GM19452 (cell line): Measurements from ENCODE around the gene IGF2BP1.
"Not testable (repeated sequence)": the region's sequence is repeated elsewhere in the genome, so short reads cannot be mapped to it uniquely, and the experiment has no call there.

Experiments used
- ATAC-seq: cut with Tn5 transposase; IDR thresholded peaks from one replicate; pipeline ENCODE4 v1.9.1; 2021; ENCODE audit not compliant: unreplicated experiment

IGF2BP1 gene

DNA sequence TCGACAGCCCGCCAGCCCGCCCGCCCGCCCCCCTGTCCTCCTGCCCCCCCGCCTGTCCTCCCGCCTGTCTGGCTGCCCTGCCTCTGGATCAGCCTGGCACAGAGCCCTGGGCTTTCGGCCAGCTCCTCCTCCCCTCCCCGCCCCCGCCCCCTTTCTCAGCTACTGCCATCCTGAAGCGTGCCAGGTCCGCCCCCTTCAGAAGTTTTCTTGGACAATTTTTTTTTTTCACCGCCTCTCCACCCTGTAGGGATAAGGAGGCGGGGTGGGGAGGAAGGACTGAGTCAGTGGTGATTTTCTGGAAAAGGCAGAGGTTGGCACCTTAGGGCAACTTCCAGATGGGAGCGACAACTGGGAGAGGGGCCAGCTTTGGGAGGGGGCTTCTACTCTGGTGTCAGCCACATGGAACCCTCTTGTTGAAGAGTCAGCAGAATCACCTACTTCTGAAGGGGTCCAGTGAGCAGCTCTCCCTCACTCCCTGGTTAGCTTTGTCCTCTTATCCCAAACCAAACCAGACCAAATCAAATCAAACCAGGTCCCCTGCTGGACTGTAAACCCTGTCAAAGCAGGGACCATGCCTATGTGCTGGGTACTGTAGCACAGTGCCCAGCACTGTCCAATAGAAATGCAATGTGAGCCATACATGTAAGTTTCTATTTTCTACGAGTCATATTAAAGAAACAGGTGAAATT is 19.7 kb downstream of the IGF2BP1 start:
- ATAC-seq: no peak

DNA sequence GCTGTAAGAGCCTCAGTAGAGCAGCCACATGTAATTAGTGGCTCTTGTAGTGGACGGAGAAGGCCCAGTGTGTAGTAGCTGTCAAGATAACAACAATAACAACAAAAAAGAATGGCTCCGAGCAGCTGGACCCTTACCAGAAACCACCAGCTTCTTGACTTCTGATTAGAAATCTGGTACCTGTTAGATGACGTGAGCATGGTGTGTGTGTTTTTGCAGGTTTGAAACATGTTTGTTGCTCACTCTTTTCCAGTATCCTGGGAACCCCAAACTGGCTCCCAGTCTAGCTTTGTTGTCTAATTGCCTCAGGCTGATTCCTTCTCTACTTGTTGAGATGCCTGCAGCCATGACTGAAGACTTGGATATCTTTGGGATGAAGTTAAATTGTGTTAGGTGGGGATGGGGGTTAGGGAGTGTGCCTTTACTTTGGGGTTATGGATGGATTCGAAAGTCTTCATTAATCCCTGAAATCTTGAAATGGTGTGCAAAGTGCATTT is 21.0 kb downstream of the IGF2BP1 start:
- no peak for ATAC-seq

DNA sequence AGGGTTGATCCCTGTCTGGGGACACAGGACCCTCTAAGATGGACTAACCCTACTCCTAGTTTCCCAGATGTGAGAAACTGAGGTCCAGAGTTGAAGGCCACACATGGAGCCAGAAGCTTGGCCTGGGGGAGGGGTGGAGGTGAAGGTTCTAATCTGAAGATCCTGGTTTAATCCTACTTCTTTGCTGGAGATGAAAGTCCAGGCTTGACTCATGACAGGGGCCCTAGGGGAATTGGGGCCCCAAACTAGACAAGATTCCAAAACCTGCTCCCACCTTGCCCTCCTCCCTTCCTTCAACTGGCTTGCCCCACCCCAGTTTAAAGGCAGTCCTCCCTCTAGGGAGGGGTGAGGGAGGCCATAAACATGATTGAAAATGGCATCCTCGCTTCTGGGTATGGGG is 21.6 kb downstream of the IGF2BP1 start:
- no peak for ATAC-seq

DNA sequence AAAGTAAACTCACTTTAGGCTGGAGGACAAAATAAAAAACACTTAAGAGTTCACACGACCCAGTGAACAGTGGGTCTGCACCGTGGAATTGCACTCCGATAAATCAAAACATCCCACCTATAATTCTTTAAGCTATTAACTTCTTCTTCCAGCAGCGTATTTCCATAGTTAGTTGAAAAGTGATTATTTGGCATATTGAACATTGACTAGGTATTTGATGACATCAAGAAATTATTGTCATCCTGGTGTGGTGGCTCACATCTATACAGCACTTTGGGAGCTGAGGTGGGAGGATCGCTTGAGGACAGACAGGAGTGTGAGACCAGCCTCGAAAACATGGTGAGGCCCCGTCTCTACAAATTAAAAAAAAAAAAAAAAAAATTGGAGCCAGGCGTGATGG is 23.4 kb downstream of the IGF2BP1 start:
- no peak for ATAC-seq

DNA sequence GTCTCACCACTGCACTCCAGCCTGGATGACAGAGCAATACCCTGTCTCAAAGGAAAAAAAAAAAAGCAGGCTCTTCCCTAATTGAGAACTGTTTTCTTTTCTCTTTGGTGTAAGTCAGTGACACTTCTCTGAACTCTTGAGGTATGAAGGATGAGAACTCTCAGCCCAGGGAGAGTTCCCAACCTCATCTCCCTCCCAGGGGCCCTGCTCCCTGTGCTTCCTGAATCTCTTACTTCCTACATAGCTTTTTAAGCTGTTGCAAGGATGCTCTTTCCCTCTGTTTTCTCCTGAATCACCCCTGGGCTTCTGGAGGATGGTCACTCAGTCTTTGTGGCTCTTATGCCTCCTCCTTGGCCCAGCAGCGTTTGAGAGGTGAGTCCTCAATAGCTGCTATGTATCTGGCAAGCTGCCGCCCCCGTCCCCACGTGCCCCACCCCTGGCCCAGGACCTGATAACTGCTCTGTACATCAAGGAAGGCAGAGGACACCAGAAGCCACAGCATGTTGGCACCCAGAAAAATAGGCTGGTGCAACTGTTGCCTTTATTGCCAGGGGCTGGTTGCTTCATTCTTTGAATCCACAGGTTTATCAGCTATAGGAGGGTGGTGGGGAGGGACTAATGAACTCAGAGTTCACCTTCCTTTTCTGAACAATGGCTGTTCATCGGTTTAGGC is 24.0 kb downstream of the IGF2BP1 start:
- ATAC-seq: no peak

DNA sequence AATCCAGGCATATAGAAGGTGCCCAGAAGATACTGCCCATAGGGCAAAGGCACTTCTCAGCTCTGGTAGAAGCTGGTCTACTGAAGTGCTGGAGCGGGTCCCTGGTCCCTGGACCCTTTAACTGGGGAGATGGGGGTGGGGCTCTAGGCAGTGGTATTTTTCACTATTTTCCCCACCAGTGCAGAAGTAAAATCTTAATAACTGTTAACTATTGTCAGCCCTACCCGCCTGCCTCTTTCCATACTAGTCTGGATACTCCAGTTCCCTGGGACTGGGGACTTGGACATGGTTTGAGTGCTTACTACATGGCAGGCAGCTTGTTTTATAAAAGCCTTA is 24.6 kb downstream of the IGF2BP1 start:
- no peak for ATAC-seq

DNA sequence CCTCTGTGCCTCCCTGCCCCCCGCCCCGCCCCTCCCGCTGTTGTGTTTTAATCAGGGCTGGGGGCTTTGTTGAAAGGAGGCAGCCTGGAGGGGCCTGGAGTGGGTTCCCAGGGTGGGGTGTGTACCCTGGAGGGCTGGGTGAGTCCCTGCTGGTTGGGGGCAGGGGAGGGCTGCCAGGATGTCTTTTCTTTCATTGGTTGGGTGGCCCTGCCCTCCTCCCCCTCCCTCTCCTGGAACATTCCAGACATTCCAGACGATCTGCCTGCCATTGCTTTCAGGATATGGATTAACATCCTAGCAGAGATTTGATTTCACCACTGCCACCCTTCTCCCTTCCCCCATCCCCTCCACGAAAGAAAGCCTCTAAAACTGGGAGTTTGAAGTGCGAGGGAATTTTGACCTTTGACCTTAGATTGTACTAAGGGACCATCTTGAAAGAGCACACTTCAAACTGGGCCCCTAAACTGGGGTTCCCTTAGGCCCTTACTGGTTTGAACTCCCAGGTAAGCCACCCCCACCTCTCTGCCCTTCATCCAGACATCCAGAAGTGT is 25.3 kb downstream of the IGF2BP1 start:
- ATAC-seq: no peak

DNA sequence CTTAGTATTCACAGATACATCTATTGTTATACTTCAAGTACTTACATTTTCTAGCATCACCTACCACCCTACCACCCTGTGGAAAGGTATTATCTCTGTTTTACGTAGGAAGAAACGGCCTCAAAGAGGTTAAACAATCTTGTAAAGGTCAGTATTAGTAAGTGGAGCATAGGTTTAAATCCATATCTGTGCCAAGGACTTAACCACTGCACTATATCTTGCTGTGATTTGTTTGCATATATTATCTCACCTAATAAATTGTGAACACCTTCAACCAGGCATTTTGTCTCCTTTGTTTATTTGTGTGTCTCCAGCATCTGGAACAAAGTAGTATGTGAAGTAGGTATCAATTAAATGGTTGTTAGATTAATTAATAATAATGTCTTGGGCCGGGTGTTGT is 27.3 kb downstream of the IGF2BP1 start:
- no peak for ATAC-seq

DNA sequence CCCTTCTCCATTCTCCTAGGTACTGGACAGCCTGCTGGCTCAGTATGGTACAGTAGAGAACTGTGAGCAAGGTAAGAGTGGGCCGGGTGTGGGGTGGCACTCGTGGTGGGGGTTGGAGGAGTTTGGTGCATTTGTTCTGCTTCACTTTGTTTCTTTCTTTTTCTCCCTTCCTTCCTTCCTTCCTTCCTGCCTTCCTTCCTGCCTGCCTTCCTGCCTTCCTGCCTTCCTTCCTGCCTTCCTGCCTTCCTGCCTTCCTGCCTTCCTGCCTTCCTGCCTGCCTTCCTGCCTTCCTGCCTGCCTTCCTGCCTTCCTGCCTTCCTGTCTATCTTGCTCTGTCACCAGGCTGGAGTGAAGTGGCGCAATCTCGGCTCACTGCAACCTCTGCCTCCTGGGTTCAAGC is 29.3 kb downstream of the IGF2BP1 start:
- ATAC-seq: not testable (repeated sequence)

DNA sequence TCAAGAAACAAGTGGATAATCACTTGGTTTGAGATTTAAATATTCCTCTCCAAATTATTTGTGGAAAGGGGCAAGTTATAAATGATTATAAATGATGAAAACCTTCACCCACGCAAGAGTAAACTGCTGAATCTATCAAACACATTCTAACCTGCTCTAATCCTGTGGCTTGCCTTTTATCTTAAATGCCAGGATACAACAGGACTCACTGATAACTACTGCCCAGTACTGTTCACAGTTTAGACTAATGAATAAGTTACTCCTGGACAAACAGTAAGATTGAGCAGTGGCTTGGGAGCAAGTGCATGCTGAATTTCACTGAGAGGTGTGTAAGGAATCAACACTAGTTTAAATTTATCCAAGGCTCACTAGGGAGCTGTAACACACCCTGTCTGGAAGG is 31.1 kb downstream of the IGF2BP1 start:
- no peak for ATAC-seq

DNA sequence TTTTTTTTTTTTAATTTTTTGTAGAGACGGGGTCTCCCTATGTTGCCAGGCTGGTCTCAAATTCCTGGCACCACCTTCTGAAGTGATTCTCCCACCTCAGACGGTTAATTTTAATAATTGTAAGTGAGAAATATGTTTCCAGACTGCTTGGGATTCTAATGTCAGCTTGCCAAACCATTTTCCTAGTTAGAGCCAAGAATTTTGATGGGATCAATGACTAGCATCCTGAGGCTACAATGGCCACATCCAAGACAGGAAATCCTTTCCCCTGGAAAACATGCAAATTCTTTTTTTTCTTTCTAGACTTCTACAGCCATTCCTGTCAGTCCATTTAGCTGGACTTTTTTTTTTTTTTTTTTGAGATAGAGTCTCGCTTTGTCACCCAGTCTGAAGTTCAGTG is 32.6 kb downstream of the IGF2BP1 start:
- no peak for ATAC-seq

DNA sequence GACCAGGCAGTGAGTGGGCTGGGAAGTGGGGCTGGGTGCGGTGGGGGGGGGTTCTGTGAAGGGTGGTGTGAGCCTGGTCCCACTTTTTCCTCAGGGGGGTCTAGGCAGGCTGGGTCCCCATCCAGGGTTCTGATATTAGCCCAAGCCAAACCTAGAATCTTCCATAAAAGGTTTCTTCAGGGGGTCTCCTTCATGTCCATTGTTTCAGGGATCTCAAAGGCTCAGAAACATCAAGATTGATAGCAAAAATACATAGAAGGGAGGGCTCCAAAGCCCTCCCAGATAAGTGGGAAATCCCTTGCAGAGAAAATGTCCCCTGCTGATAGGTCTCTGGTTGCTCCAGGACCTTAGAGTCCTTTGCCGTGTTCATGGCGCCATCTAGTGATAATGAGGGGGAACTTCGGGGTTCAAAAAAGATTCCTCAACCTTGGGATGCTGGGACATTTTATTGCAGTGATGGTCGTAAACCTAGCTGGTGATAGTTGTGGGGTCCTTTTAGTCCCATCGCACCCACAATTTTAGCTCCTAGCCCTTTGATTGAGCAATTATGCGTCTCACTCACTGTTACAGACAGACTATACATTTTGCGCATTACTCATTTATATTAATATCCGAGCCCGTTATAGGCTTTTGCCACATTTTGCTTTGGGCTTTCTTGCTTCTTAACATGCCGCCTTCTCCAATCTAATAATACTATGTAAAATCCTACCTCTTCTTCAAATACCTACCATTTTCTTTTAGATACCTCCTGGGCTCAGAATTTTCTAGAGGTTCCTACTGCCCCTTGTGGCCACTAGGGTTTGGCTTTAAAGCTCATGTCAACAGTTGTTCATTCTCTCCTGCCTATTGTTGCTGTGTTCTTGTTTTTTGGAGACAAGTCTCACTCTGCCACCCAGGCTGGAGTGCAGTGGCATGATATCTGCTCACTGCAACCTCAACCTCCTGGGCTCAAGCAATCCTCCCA is 35.1 kb downstream of the IGF2BP1 start:
- no peak for ATAC-seq

DNA sequence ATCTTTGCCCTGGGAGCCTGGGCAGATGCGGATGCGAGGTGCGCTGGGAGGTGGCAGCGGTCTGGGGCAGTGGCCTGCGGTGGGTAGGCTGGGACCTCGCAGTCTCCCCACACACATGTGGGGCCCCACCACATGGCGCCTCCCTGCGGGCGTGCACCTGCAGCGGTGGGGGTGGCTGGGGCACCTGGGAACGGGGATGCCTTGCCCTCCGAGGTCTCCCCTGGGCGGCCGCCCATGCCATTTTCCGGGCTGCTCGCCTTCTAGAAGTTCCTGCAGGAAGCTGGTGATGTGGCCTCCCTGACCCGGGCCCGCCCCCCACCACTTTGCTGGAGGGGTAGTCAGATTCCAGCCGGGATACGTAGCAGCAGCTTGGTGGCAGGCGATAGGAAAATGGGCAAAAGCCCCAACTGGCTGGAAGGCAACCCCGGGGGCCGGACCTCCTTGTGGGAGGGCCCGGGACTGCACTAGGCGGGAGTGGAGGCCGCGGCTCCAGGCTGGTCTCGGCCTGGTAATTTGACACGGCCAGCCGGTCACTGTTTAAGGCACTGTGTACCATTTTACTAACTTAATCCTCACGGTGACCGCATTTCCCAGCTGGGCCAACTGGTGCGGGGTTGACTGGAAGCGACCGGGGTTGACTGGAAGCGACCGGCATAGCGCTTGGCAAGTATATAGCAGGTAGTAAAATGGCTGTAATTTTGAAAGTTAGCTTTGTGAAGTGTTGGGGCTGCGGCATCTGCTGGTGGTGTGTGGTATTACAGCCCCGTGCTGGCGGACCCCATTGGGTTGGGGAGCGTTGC is 38.5 kb downstream of the IGF2BP1 start:
- no peak for ATAC-seq

DNA sequence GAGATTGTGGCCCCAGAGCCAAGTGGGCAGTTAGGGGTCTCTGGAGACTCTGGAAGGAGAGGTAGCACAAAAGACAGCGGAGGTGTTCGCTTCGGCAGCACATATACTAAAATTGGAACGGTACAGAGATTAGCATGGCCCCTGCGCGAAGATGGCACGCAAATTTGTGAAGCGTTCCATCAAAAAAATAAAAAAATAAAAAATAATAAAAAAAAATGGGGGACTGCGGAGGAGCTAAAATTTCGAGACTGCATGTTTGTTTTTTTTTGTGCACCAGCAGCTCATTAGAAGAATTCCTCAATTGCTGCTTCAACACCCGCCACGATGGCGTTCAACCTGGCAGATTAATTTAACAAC is 39.1 kb downstream of the IGF2BP1 start:
- no peak for ATAC-seq

DNA sequence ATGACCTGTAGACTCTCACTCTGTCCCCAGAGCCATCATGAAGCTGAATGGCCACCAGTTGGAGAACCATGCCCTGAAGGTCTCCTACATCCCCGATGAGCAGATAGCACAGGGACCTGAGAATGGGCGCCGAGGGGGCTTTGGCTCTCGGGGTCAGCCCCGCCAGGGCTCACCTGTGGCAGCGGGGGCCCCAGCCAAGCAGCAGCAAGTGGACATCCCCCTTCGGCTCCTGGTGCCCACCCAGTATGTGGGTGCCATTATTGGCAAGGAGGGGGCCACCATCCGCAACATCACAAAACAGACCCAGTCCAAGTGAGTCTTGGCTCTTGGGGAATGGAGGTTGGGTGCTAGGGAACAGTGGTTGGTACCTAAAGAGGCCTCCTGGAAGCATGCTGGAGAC is 41.0 kb downstream of the IGF2BP1 start:
- no peak for ATAC-seq

DNA sequence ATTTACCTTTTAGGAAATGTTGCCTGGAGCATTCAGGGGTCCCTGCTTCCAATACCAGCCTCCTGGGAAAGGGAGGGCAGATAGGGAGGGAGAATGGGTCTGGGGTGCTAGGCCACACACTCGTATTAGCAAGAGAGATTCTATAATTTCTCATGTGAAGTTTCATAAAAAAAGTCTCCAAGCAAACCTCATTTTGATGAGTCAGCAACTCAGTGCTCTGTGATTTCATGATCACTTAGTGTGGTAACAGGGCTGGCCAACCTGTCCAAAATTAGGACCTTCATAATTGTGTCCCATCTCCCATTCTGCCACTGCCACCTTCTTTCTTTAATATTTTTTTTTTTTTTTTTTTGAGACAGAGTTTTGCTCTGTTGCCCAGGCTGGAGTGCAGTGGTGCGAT is 41.4 kb downstream of the IGF2BP1 start:
- no peak for ATAC-seq

DNA sequence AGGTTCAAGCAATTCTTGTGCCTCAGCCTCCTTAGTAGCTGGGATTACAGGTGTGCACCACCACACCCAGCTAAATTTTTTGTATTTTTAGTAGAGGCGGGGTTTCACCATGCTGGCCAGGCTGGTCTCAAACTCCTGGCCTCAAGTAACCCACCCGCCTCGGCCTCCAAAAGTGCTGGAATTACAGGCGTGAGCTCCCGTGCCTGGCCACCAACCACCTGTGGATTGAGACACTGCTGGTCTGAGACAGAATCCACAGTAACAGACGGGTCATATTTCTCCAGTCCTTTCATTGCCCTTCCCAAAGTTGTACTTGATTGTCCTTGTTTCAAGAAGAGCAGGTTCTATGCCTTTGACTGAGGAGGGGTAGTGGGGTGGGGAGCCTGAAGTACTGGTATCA is 42.3 kb downstream of the IGF2BP1 start:
- ATAC-seq: not testable (repeated sequence)

DNA sequence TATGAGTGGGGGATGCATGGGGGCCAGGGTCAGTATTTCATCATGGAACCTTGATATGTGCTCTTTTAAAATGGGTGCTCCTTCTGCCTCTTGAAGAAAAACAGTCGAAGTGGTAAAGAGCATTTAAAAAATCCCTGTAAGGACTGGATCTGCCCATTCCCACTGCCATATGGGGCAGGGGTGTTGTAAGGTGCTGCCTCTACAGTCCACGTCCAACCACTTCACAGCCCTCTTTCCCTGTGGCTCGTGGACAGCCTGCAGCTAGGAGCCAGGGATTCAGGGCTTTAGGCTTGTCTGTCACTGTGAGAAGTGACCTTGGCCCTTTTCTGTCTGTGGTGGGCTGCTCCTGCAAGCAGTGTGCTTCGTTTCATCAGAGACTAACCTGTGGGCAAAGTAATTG is 44.3 kb downstream of the IGF2BP1 start:
- no peak for ATAC-seq

DNA sequence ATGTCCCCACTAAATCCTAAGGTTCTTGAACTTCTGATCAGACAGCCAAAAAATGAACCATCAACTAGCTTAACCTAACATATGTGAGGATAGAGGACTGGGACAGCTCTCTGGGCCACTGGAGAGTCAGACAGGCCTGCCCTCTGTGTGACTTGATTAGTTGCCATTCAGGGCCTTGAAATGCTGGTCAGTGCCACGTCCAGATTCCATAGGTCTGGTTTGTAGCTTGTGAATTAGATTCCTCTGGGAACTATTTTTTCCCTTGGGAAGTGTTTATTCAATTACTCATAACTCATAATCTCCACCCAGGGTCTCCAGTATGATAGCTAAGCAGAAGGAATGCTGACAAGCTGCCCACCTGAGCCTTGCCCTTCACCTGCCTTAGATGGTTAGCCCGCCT is 48.2 kb downstream of the IGF2BP1 start:
- ATAC-seq: no peak

DNA sequence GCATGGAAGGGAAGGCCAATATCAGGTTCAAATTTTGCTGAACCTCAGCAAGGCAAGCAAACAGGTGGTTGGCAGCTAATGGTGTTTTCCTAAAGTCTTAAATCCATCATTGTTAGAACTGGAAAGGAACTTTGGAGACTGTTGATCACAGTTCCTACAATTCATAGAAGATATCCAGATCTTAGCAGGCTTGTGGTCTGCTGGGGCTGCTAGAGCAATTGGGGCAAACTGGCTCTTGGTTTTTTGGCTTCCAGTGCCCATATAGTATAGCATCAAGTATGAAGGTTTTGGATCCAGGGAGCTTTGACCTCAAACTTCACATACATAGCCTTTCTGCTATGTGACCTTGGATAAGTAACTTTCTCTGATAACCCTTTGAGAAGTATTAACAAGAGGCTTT is 49.7 kb downstream of the IGF2BP1 start:
- ATAC-seq: no peak

DNA sequence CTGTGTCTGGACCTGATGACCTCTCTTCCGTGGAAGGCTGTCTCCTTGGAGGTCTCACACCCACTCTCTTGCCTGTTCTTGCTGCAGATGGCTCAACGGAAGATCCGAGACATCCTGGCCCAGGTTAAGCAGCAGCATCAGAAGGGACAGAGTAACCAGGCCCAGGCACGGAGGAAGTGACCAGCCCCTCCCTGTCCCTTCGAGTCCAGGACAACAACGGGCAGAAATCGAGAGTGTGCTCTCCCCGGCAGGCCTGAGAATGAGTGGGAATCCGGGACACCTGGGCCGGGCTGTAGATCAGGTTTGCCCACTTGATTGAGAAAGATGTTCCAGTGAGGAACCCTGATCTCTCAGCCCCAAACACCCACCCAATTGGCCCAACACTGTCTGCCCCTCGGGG is 52.1 kb downstream of the IGF2BP1 start:
- ATAC-seq: no peak
